Measurements from ENCODE around the gene ANKMY2. TPM values are rescaled to one million over a fixed set of nuclear protein-coding genes. Genes with fewer than 3 reads are reported as not detected.
"Not testable (repeated sequence)": the region's sequence is repeated elsewhere in the genome, so short reads cannot be mapped to it uniquely, and the experiment has no call there.

The ANKMY2 gene
- total RNA-seq (2014; rRNA removed; shearing (Covaris generic)), result 34.8 and 39.2 TPM in 2 replicates

DNA sequence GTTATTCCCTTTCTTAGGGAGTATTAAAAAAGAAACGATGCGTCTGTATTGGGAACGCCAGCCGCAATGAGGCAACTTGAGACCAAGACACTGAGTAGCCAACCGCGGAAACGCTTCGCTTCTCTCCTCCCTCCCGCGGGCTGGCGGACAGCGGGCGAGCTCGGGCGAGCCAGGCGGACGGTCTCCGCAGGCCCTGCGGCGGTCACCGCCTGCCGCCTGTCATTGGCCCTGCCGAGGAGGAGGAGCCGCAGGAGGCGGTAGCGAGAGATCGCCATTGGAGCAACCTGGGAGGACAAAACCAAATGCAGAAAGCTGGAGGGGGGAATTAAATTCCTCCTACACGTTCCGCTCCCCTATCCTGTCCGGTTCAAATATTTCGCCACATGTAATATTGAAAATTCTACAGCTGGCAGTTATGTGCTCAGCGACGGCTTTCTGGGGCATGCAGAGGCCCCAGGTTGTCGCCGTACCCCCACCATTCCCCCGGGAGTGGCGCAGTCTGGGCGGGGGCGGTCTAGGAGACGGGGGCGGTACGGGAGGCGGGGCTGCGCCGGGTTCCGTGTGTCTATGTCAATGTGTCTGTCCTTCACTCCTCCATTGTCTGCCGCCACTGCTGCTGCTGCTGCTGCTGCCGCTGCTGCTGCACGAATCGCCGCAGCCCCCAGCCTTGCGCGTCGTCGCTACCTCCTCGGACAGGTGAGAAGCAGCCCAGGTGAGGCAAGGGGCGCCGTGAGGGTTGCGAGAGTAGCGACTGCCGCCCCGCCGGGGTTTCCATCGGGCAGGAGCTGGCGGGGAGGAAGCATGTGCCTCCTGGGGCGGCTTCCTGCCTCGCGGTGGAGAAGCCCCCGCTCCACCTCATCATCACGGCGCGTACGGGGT lies at the start of gene ANKMY2, which contains the start of gene BZW2:
Gene ANKMY2, minus strand, starts transcription at position 162 of the 879 bp plus-strand sequence. CDS start 181 bp downstream, outside the sequence.
Gene BZW2, plus strand, starts transcription at position 589 of the 879 bp plus-strand sequence. CDS start 19,263 bp downstream, outside the sequence.
- peak; percentile 96 for DNase-seq (ENCODE audit: low read depth)

DNA sequence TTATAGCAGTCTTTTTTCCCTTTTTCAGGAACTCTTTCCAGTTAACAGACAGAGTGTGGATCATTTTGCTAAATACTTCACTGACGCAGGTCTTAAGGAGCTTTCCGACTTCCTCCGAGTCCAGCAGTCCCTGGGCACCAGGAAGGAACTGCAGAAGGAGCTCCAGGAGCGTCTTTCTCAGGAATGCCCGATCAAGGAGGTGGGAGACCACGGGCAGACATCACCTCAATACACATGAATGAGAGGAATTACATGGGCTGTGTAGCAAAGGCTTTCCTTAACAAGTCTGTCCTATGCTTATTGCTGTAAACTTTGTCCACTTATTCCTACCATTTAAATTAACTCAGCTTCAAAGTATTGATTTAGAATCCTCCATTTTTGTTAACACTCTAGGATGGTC lies 49.3 kb upstream of the ANKMY2 start:
- DNase-seq (ENCODE audit: low read depth), result no peak

DNA sequence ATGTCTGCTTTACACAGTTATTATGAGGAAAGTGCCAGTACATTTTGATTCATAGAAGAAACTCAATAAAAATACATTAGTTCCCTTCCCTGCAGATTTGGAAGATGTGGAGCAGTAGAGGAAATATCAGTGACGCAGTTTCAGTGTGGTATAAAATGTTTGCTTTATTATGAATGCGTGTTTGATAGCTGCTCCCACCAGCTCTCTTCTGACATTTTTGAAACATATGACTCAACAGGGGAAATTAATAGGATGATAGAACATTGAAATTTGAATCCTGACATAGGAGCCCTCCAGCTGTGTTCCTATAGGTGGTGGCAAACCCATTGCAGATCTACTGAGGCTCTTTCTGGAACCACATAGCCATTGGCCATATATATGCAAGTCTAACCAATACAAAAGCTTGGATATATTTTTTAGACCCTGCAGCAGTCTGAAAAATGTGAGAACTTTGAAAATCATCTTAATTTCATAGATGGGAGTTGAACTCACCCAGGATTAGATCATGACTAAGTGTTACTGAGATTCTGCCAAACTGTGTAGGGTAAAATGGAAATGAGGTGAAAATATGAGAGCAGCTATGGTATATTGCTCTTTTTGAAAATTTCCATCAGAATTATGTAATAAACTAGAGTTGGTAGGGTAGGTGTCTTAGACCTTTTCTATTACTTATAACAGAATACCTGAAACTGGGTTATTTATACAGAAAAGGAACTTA lies 48.2 kb upstream of the ANKMY2 start:
- DNase-seq (ENCODE audit: low read depth), result no peak

DNA sequence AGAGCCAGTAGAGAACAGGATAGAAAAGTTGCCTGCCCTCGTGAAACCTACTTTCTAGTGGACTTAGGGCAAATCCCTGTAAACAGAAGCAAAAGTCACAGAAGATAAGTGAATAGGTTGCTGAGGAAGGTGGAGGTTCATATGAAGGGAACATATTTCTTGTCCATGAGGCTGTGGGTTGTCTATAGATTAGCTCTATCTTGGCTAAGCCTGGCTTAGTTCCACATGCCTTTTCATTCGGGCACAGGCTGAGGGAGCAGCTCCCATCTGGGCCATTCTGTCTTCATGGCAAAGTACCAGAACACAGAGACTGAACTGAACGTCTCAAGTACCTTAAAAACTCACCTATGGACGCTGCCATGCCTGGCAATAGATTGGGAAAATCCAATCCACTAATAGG lies 45.7 kb upstream of the ANKMY2 start:
- no peak for DNase-seq (ENCODE audit: low read depth)

DNA sequence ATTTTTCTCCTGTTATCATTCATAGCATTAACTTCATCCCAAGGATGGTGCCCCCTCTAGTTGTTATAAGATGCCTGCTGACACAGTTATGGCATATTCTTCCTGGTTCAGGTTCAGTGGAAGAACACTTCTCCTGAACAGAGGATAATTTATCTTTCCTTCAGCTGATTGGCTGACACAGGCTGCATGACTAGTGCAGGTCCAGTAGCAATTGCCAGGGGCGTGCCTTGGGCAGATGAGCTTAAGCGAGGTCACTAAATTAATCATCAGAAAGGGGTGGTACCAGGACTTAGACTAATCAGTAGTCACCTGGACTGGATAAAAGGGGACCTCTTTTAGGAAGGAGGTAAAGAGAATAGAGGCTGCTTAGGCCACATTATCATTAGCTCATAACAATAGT lies 42.7 kb upstream of the ANKMY2 start:
- peak; percentile 42 for DNase-seq (ENCODE audit: low read depth)

DNA sequence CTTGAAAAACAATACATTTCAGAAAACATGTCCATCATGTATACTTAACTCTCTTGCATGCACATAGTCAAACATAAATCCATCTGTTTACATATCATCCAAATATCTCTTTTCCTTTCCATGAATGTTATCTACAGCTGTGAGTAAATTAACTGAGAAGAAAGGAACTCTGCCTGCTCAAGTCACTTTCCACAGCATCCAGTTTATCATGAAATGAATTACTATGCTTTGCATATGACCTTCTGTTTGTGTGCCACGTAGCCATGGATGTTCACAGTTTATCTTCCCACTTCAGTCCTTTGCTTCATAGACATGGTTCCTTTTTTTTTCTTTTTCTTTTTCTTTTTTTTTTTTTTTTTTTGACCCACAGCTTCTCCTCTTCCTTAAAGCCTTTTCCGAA lies 40.0 kb upstream of the ANKMY2 start:
- no peak for DNase-seq (ENCODE audit: low read depth)

DNA sequence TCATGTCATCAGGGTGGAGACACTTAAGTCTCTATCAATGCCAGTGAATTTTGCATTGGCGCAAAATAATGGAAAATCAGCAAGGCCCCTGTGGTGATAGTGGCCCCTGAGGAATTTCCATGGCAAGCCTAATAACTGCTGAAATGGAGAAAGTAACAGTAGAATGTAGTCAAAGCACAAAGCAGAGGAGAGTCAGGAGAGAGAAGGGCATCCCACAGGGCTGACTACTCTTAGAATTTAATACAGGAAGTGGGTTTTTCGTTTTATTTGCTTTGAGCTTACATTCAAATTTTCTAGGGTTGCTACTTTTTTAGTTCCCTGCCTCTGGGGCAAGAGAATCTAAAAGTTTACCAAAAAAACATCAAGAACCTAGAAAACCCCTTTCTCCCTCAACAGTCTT lies 39.4 kb upstream of the ANKMY2 start:
- peak; percentile 15 for DNase-seq (ENCODE audit: low read depth)

DNA sequence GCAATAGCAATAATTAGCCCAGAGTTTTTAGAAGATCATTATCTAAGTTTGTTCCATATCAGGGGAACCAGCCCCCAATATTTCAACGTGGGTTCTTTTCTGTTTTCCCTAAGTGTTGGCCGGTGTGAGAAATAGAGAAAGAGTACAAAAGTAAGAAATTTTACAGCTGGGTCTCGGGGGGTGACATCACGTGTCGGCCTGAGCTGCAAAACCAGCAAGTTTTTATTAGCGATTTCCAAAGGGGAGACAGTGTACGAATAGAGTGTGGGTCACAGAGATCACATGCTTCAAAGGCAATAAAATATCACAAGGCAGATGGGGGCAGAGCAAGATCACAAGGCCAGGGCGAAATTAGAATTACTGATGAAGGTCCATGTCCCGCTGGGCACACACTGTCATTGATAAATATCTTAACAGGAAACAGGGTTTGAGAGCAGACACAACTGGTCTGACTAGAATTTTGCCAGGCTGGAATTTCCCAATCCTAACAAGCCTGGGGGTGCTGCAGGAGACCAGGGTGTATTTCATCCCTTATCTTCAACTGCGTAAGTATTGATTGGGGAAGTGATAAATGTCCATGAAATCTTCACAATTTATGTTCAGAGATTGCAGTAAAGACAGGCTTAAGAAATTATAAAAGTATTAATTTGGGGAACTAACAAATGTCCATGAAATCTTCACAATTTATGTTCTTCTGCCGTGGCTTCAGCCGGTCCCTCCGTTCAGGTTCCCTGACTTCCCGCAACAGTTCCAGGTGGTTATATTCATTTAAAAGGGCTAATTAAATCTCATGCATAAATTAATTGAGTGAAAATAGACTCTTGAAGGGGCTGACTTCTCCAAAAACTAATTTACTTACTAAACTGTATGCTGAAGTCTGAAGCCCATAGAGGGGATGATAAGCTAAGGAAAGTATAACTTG lies 33.4 kb upstream of the ANKMY2 start:
- not testable (repeated sequence) for DNase-seq (ENCODE audit: low read depth)

DNA sequence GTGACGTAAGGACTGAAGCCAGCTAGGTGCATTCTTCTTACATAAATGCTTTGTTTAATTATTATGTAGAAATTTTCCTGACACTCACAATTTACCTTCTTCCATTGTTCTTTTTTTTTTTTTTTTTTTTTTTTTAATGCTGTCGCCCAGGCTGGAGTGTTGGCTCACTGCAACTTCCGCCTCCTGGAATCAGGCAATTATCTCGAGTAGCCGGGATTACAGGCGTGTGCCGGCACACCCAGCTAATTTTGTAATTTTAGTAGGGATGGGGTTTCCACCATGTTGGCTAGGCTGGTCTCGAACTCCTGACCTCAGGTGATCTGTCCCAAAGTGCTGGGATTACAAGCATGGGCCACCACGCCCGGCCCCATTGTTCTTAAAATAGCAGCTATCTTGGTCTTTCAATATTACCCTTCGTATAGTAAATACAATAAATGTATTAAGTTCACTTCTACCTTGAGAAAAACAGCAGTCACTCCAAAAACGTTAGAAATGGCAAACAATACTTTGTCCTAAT lies 32.5 kb upstream of the ANKMY2 start:
- DNase-seq (ENCODE audit: low read depth), result no peak

DNA sequence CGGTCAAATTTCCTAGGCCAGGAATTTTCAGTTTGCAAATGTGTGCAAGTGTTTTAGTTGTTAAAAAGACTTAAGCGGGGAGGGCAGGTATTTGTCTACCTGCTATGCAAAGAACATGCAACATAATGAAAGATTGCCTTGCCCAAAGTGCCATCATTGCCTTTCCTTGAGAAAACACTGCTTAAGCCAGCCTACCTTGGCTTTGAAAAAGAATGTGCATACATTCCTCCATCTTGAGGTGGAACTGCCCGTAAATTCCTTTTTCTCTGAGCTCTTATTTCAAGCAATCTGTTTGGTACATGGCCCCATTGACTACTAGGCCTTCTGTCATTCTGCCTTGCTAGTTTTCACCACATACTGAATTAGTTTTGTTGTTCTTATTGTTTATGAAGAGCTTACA lies 29.7 kb upstream of the ANKMY2 start:
- DNase-seq (ENCODE audit: low read depth), result no peak

DNA sequence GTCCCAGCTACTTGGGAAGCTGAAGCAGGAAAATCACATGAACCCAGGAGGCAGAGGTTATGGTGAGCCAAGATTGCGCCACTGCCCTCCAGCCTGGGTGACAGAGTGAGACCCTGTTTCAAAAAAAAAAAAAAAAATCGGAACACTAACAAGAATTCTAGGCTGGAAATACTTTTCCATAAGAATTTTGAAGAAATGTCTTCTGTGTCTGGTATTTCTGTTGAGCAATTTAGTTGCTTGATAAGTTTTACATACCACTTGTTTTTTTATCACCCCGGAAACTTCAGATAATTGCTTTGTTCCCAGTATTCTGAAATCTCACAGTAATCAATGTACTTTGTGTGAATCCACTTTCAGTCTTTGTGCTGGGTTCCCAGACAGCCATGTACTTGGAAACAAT lies 26.3 kb upstream of the ANKMY2 start:
- DNase-seq (ENCODE audit: low read depth), result no peak

DNA sequence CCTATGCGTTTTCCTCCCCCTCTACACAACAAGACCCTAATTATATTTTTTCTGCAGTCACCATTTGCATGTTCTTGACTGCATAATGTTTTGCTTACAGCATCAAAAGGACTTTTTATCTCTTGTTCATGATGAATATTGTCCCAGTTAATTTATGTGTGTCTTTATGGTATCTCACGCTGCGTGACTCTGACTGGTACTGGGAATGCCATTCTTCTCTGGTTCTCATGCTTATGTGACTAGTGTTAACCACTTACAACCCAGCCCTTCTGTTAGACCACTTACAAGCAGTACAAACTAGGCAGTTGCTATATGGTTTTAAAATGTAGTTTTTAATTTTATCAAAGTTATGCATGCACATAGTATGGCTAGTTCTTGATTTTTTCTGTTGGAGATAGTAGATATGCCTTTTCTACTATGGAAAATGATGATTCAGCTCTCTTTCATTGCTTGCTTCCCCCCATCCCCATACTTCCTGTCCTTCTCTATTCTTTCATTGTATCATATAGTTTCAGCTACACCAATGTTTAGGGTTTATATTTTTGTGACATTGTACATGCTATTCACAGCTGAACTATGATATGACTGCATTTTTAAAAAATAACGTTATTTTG lies 25.3 kb upstream of the ANKMY2 start:
- no peak for DNase-seq (ENCODE audit: low read depth)

DNA sequence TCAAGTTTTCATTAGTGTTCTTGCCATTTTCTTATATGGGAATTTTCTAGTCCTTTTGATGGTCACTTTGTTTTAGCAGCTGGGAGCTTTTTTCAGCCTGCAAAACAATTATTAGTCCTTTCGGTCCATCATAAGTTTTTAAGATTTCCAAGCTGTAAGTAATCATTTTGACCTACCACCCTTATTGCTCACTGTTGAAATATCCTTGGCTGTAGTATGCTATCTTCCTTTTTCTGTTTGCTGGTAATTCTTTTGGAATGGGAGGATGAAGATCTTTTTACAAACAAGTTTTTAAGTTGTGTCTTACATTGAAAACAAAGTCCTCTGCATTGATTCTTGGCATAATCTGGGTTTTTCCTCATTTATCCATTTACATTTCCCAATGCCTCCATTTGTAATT lies 24.5 kb upstream of the ANKMY2 start:
- peak; percentile 40 for DNase-seq (ENCODE audit: low read depth)

DNA sequence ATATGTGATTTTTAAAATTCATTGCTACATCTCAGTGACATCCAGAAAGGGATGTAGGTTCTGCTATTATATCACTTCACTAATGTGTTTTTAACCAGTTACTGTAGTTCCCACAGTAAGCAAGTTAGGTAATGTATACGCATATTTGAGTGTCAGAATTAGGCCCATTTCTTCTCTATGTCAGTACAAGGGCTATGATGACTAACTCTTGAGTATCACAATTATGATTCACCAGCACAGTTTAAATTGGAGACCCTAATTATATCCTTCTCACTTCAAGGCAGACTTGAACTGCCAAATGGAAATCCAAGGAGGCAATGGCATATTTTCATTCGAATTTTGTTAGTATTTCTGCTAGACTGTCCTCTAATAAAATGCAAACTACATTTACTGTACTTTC lies 24.0 kb upstream of the ANKMY2 start:
- peak; percentile 55 for DNase-seq (ENCODE audit: low read depth)

DNA sequence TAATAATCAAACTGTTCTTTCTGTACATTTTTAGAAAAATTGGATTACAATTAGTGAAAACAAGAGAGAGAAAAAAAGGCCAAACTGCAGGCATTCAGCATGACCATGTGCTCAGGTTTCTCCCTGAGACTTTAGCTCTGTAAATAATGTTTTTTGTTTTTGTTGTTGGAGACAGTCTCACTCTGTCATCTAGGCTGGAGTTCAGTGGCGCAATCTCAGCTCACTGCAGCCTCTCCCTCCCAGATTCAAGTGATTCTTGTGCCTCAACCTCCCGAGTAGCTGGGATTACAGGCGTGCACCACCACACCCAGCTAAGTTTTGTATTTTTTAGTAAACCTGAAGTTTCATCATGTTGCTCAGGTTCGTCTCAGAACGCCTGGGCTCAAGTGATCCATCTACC lies 23.4 kb upstream of the ANKMY2 start:
- peak; percentile 51 for DNase-seq (ENCODE audit: low read depth)

DNA sequence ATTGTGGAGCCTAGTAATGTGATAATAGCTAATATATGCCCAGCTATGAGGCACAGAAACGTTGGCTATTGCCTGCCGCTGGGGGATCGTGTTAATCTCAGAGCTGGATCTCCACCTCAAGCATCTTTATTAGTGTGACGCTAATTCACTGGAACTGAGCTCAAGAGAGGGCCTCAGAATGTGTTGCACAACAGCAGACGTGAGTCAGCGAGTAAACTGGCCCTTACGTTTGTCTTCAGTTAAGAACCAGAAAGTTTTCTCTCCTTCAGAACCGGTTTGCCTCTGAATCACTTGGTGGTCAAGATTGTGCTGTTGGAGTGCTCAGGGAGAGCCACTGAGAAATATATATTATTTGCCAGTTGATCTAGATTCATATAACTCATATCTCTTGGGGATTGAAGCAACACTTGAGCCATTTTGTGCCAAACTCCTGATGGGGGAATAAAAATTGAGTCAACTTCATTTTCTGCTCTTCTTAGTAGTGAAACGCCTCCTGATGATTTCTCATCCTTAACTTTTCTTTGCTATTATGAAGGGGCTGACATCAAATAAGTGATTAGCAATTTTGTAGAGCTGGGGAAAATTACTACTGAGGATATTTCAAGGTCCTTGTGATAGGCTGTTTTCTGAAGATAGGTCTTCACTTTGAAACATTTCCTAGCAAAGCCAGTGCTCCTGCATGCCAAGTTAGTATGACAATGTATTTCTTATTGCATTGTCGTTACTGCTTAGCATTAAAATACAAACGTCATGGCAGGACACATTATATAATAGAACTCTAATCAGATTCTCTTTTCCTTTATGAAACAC lies 22.7 kb upstream of the ANKMY2 start:
- DNase-seq (ENCODE audit: low read depth), result peak; percentile 100

DNA sequence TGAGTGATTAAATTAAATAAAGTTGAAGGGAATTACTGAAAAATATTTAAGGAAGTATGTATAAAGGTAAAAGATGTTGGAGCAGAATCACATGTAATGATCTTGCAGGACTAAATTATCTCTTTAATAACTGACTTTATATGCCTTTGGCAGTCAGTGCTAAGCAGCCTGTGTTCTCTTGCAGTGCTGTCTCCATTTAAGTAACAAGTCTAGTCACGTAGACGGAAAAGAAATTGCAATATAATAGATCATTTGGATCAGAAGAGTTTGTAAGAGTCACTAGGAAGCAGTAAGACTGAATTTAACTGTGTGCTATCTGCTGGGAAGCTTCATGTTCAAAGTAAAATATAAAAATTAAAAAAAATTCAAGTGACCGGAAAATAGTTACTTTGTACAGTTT lies 21.8 kb upstream of the ANKMY2 start:
- DNase-seq (ENCODE audit: low read depth), result no peak

DNA sequence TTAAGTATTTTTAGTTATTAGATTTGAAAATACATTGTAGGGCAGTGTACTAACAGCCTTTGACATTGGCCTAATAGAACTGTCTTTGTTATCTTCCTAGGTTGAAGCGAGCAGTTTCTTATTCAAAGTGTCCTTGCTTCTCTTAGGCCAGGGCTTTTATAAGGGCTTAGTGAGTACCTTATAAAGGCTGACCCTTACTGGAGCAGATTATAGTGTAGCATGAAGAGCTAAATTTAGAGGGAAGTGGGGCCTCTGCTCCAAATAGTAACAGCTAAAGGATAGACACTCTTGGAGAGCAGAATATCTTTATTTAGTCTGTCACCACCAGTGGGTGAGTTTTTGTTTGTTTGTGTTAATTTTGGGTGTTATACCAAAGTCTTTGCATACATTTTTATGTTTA lies 16.4 kb upstream of the ANKMY2 start:
- no peak for DNase-seq (ENCODE audit: low read depth)

DNA sequence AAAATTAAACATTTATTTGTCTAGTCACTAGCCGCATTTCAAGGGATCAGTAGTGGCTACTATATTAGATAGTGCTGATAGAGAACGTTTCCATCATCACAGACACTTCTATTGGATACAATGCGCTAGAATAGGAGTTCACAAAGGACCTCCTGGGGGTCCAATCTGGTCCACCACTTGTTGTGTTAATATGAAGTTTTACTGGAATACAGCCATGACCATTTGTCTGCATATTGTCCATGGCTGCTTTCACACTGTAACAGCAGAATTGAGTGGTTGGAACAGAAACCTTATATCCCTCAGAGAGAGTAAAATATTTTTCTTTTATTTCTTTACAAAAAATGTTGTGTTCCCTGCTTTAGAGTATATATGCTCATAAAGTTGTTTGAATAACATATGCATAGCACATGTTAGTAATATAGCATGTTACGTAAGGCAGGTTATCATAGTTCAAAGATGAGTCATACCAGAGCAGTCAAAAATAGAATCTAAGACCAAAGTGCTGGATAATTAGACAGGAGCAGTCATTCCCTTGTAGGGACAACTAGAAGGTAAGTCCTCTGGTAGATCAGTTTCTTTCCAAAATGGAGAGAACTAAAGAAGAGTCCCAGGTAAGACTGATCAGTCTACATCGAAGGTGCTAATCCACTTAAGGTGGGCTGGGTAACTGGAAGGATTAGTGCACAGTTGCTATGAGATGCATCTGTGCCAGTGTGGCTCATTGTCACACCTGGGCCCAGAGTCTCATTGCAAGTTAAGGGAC lies 15.3 kb upstream of the ANKMY2 start:
- peak; percentile 79 for DNase-seq (ENCODE audit: low read depth)

All from M059J (cell line).